LNCAP (cell line): ENCODE measurements around the gene HIVEP3.

Experiments
- CTCF ChIP-seq: fragments of 450-650 bp; IDR thresholded peaks from 2 replicates; pipeline ENCODE4 v1.5.1; 2017; ENCODE audit warnings: mild to moderate bottlenecking

The HIVEP3 gene

GRCh38 chr1:41935226-41935625 lies 16.5 kb upstream of the HIVEP3 start:
- TF ChIP-seq CTCF = no peak

DNA sequence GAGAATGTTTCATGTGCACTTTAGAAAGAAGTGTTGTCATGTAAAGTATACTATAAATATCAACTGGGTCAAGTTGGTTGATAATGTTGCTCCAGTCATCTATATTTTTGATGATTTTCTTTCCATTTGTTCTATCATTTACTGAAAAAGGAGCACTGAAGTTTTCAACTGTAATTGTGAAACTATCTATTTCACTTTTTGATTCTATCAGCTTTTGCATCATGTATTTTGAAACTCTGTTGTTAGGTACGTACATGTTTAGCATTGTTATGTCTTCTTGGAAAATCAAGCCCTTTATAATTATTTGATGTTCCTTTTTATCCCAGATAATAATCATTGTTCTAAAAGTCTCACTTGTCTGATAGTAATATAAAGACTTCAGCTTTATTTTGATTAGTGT lies 14.4 kb upstream of the HIVEP3 start:
- no peak for TF ChIP-seq CTCF

DNA sequence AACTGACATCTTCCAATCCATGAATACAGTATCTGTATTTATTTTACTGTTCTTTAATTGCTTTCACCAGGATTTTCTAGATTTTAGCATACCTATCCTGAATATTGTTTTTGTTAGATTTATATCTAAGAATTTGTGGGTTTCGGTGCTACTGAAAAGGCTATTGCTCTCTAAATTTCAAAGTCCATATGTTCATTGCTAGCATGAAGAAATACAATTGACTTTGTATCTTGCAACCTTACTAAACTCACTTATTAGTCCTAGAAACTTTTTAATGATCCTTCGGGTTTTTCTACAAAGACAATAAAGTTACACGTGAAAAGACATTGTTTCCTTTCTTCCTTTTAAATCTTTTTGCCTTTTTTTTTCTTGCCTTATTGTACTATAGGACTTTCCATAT lies 12.9 kb upstream of the HIVEP3 start:
- no peak for TF ChIP-seq CTCF

- TF ChIP-seq CTCF = no peak
Measured at GRCh38 chr1:41927118-41927517, 8.4 kb upstream of the HIVEP3 start.

- no peak for TF ChIP-seq CTCF
Measured at GRCh38 chr1:41925712-41926111, 7.0 kb upstream of the HIVEP3 start.

GRCh38 chr1:41924911-41925310 lies 6.2 kb upstream of the HIVEP3 start:
- TF ChIP-seq CTCF = no peak

- no peak for TF ChIP-seq CTCF
Measured at GRCh38 chr1:41920658-41921057, 1.9 kb upstream of the HIVEP3 start.

DNA sequence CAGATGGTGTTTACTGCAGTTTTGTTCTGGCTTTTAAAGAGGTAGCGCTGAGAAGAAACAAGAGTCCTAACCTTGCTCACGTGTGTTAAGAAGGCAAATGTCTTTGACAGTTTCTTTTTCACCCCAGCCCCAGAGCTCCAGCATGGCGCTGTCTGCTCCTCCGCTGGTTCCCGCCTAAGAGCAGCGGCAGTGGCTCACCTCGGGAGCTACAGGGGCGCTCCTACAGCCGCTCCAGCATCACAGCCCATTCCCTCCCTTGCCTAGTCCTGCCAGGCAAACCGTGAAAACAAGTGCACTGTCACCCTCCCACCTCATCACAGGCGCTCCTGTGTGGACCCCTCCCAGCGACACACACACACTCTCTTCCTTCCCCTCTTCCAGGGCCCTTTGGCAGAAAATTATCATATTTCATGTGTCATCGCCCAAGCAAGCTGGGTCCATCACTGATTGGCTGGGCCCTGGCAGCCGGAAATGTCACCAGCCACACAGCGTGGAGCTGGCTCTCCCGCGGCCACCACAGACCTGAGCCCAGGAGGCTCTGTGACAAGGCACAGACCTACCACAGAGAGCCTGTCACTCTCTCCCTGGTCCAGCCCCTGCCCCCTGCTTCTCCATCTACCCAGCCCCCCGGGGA lies 1.2 kb upstream of the HIVEP3 start:
- TF ChIP-seq CTCF = no peak
